ENCODE results near the gene PYROXD2. TPM values are rescaled to one million over a fixed set of nuclear protein-coding genes. Genes with fewer than 3 reads are reported as not detected.
A peak's percentile ranks its signal among the peaks of the same experiment; 100 is the strongest.

The PYROXD2 gene
- polyA plus RNA-seq = 1 to 10 TPM; 2.7 to 9.9 (median 7.4) TPM

GRCh38 chr10:98414932-98415730 is at the start of gene PYROXD2:
TSS of gene PYROXD2 (minus strand) at chr10:98415182. CDS start at chr10:98415135, 47 bp downstream.
- peak within 1 kb of the TSS; percentile 24 for H3K27ac ChIP-seq (ENCODE audit: low read depth, low read length)
- 28 to 35% (median 28%) methylated on average over 25 of the region's 25 CpGs for WGBS, 3 donors

- WGBS, 3 donors = 58 to 83% (median 63%) methylated on average over 8 of the region's 8 CpGs
Observed at GRCh38 chr10:98463976-98464754, 49.2 kb upstream of the PYROXD2 start.

DNA sequence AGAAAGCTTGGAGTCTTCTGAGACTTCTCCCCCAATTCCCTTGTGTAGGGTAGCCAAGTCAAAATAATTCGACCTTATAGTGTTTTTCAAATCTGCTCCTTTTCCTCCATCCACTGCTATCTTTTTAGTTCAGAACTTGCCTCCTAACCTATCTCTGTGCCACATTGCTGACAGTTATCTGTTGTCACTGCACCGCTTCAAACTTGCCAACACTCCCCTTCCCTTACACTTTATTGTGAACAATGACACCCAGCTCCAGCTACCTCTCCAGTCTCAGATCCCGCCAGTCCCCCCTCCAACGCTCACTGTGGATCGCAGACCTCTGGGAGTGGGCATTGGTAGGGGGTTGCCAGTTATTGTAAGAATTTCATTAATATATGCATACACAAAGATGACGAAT is 48.0 kb upstream of the PYROXD2 start:
- no peak overlapping the region for H3K27ac ChIP-seq (ENCODE audit: low read depth, low read length)
- WGBS, 3 donors = 92 to 93% (median 93%) methylated on average over 6 of the region's 6 CpGs

More at GRCh38 chr10:98463976-98464754, 49.2 kb upstream of the PYROXD2 start:
- no peak overlapping the region for H3K27ac ChIP-seq (ENCODE audit: low read depth, low read length)

DNA sequence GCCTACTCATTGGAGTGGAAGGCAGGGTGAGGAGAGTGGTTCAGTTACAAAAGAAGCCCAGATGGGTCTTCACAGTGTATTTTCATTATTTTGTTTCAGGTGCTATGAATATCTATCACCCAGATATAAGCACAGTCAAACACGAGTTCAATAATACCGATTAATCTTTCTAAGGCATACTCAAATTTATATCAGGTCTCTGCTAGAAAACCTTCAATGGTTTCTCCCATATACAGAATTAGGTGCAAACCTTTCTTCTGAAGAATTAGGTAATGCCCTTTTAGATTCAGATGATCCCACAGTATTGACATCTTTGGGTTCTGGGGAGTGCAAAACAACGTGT is 46.5 kb upstream of the PYROXD2 start:
- WGBS, 3 donors = 88 to 92% (median 90%) methylated on average over 3 of the region's 3 CpGs
- H3K27ac ChIP-seq (ENCODE audit: low read depth, low read length) = no peak overlapping the region

GRCh38 chr10:98460837-98461499 is 46.0 kb upstream of the PYROXD2 start:
- no peak overlapping the region for H3K27ac ChIP-seq (ENCODE audit: low read depth, low read length)
- WGBS, 3 donors = 54 to 79% (median 77%) methylated on average over 3 of the region's 3 CpGs

DNA sequence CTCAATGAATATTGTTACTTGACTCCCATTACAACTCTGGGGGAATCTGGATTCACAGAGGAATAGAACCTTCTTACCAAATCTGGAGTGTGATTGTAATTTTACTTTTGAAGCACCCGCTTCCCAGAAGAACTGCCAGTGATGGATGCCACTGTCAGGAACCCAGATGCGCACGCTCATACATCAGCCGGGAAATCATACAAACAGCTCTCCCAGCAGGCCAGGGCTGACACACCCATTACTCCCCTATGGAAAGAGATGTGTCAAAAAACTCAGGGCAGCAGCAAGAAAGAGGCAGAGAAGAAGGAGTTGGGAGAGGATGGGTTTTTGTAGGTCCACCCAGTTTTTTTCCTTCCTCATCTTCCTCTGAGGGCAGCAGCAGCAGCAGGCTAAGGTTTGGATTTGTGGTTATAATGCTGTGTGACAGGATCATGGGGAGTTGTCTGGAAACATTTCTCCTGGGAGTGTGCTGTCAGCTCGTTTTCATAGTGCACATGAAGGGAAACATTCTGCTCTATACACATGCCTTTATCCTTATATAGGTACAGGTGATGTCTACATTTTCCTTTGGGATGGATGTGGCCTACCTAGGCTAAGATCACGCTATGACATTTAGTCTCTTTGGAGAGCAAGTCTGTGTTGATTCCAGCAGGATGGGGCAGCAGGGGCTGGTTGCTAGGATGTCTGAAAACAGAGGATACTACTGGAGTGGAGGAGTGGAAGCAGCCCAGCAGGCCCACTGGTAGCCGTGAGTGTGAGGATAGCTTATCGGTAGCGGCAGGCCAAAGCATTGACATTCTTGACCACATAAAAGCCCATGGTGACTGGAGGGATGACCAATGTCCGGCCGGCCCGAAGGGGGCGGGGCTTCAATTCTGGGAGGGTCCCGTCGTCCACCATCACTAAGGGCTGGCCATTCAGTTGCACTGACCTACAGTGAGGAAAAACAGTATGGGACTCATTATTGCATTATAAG is 44.1 kb upstream of the PYROXD2 start:
- 82 to 87% (median 86%) methylated on average over 15 of the region's 15 CpGs for WGBS, 3 donors
- no peak overlapping the region for H3K27ac ChIP-seq (ENCODE audit: low read depth, low read length)

GRCh38 chr10:98457721-98458120 is 42.7 kb upstream of the PYROXD2 start:
- H3K27ac ChIP-seq (ENCODE audit: low read depth, low read length) = no peak overlapping the region
- WGBS, 3 donors = 53 to 54% (median 53%) methylated on average over 7 to 8 of the region's 8 CpGs

DNA sequence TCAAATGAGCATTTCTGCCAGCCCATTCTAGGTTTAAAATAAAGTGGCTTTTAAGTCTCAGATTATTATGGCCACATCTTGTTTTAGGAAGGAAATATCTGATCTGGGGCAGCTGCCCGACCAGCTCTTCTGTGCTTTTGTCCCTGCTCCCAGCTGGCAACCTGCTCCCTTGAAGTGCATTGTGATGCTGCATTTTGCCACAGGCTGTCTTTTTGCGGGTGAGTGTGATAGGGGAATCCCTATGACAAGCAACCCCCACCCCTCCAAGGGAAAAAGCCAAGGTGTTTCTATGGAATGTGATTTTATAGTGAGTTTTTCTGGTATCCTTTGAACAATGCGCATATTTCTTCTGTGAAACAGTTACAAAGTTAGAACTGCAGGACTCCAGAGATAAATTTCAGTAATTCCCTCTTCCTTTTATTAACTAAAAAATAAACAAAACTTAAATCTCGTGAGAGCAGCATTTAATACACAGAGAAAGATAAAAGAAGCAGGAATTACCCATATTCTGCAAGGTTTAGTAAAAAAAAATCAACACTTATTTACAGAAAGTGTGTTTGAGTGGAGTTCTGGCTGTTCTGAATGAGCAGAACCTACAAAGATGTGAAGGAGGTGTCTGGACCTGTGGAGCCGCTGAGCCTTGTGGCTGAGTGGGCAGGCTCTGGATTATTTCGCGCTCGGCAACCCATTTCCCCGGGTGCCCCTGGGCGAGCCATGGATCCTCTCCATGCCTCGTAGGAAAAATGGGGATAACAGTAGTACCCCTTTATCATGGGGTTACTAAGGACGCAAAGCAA is 41.9 kb upstream of the PYROXD2 start:
- 73 to 85% (median 76%) methylated on average over 12 of the region's 12 CpGs for WGBS, 3 donors

GRCh38 chr10:98456043-98456570 is 41.1 kb upstream of the PYROXD2 start:
- WGBS, 3 donors = 89 to 92% (median 91%) methylated on average over 4 of the region's 4 CpGs
- H3K27ac ChIP-seq (ENCODE audit: low read depth, low read length) = no peak overlapping the region

More for the DNA sequence above, 41.9 kb upstream of the PYROXD2 start:
- no peak overlapping the region for H3K27ac ChIP-seq (ENCODE audit: low read depth, low read length)

- H3K27ac ChIP-seq (ENCODE audit: low read depth, low read length) = no peak overlapping the region
- 75 to 90% (median 79%) methylated on average over 2 of the region's 2 CpGs for WGBS, 3 donors
Observed at GRCh38 chr10:98453729-98454128, 38.7 kb upstream of the PYROXD2 start.

DNA sequence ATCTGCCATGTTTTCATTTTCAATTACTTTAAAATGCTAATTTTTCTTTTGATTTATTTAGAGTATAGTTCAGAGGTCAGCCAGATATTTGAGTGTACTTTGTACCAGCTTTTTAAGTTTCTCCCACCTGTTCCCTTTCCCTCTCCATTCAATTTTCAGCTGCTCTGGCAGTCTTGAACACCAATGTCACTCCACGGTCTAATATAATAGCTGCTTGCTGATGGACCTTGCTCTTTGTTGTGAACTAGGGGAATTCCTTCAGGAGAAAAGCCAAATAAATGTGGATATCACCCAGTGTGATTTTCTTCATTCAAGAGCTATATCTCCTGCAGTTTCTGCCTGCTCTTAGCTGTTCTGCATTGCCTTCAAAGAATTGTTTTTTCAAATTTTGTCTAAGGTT is 35.6 kb upstream of the PYROXD2 start:
- no peak overlapping the region for H3K27ac ChIP-seq (ENCODE audit: low read depth, low read length)
- 23 to 79% (median 74%) methylated on average over 1 of the region's 1 CpG for WGBS, 3 donors

- H3K27ac ChIP-seq (ENCODE audit: low read depth, low read length) = no peak overlapping the region
Observed at GRCh38 chr10:98449287-98449686, 34.3 kb upstream of the PYROXD2 start.

DNA sequence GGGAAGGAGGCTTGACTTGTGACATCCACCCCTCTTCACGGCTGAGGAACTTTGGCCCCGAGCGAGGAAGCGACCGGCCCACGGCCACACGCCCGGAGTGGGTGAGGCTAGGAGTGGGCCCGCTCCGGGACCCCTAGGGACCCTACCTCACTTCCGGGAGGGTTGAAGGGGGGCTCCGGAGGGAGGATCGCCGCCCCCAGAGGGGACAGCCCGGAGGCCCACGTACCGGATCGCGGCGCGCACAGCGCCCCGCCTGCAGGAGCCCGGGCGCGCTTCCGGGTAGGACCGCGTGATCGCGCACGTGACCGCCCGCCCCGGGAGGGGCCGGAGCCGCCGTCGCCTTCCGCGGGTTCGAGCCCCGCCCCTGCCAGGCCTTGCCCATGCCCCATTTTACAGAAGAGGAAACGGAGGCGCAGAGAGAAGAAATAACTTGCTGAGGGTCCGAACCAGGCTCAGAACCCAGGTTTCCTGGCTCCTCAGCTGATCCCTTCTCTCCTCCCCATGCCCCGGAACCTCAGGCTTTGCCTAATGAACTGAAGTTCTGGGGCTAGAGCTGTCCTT is 31.8 kb upstream of the PYROXD2 start, which contains the start of gene HPS1:
HPS1 (minus strand) TSS at position 275 of the 561 bp plus-strand sequence. CDS start 3,695 bp downstream, outside the sequence.
- WGBS, 3 donors = 2 to 3% (median 2%) methylated on average over 41 to 47 of the region's 47 CpGs
- H3K27ac ChIP-seq (ENCODE audit: low read depth, low read length) = peak within 1 kb of the TSS; percentile 73

GRCh38 chr10:98446151-98446660 is 31.2 kb upstream of the PYROXD2 start:
- WGBS, 3 donors = 2 to 5% (median 3%) methylated on average over 28 of the region's 28 CpGs
- peak overlapping the region; percentile 73 for H3K27ac ChIP-seq (ENCODE audit: low read depth, low read length)

DNA sequence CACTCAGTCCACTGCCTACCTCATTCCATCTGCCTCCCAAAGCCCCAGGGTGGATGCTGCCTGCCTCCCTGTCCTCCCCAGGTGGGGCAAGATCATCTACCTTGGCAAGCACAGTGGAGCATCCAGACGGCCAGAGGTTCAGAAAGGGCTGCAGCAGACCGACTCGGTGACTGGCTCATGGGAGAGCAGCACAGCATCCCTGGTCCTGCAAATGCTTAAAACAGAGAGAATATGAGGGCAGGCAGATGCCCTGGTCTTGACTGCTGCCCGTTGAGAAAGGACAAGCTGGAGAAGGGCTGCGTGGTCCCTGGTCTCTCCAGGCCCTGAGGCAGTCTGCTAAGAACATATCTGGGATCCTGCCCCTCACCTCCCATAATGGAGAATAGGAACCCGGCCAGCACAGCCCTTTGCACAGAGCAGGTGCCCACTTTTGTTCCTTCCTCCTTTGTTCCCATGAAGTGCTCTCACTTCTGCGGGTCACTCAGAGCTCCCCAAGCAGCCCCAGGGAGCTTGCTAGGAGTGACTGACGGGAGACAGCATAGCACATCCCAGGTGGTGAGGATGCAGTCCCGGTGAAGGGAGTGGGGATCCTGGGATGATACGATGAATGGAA is 30.3 kb upstream of the PYROXD2 start:
- WGBS, 3 donors = 69 to 79% (median 75%) methylated on average over 10 of the region's 10 CpGs
- H3K27ac ChIP-seq (ENCODE audit: low read depth, low read length) = no peak overlapping the region
